Measurements from ENCODE around the gene ALG9.

Gene ALG9

DNA sequence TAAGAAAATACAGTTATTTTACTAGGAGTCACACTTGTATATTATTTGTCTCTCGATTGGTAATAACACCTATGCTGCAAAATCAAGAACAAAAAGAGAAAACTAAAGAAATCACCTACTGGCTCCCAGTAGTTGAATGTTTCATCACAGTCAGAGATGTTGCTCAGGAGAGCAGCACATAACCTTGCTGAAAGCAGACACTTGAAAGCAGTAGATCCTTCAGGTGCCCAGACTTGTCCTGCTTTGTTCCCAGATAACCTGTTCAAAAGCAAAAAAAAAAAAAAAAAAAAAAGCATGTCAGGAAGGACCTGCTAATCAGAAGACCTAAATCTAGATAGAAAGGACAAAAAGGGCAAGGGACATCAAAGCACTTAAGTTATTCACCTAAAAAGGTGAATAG is 1.3 kb downstream of the ALG9 start:
- Histone ChIP-seq H3K4me3 (IDR thresholded peaks at IDR 0.05; ENCODE audit: insufficient read depth, low read depth, low read length) (no peak overlapping the region), H3K9ac (0 out of 2 replicates have a peak overlapping the region, but pooled peaks have one; percentile 49), H3K27ac (peak overlapping the region; percentile 27; the same call in 1 of the 2 replicates), H4K20me1 (ENCODE audit: insufficient read depth) (no peaks in the 10 kb centered on the region), H3K4me1 (ENCODE audit: low read depth, poor library complexity, severe bottlenecking) (peaks cover 16% of the 10 kb centered on the region), H2AFZ (ENCODE audit: low read depth) (peak overlapping the region; percentile 93; the same call in 1 of the 2 replicates), H3K4me2 (peak overlapping the region; percentile 67), H3K79me2 (ENCODE audit: insufficient read depth, low read depth) (no peaks in the 10 kb centered on the region; the same call in 1 of the 2 replicates), H3K27me3 (ENCODE audit: insufficient read depth, low read depth) (no peaks in the 10 kb centered on the region), H3K36me3 (ENCODE audit: insufficient read depth) (no peaks in the 10 kb centered on the region)
- TF ChIP-seq, protein P1, sequence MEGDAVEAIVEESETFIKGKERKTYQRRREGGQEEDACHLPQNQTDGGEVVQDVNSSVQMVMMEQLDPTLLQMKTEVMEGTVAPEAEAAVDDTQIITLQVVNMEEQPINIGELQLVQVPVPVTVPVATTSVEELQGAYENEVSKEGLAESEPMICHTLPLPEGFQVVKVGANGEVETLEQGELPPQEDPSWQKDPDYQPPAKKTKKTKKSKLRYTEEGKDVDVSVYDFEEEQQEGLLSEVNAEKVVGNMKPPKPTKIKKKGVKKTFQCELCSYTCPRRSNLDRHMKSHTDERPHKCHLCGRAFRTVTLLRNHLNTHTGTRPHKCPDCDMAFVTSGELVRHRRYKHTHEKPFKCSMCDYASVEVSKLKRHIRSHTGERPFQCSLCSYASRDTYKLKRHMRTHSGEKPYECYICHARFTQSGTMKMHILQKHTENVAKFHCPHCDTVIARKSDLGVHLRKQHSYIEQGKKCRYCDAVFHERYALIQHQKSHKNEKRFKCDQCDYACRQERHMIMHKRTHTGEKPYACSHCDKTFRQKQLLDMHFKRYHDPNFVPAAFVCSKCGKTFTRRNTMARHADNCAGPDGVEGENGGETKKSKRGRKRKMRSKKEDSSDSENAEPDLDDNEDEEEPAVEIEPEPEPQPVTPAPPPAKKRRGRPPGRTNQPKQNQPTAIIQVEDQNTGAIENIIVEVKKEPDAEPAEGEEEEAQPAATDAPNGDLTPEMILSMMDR (conservative IDR thresholded peaks at IDR 0.05; ENCODE audit: low read depth, low read length): no peak

DNA sequence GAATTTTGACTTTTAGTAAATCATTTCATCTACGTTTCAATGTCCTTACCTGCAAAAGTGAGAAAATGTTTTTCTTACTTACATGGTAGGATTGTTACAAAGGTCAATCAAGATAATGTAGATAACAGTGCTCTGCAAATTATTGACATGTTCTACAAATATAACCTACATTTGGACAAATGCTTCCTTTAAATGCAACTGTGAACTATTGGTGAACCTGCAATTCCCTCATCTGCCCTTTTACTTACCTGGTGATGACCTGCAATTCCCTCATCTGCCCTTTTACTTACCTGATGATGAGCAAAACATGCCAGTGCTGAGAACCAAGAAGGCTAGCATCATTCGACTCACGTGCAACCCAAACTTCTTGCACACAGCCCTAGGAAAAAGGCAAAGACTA is 11.1 kb downstream of the ALG9 start:
- Histone ChIP-seq H3K4me3 (IDR thresholded peaks at IDR 0.05; ENCODE audit: insufficient read depth, low read depth, low read length) (no peak overlapping the region), H3K27me3 (ENCODE audit: insufficient read depth, low read depth) (no peaks in the 10 kb centered on the region), H3K79me2 (ENCODE audit: insufficient read depth, low read depth) (no peaks in the 10 kb centered on the region), H3K36me3 (ENCODE audit: insufficient read depth) (no peaks in the 10 kb centered on the region), H3K27ac (no peak overlapping the region), H3K9ac (no peak overlapping the region), H4K20me1 (ENCODE audit: insufficient read depth) (no peaks in the 10 kb centered on the region), H3K4me1 (ENCODE audit: low read depth, poor library complexity, severe bottlenecking) (no peaks in the 10 kb centered on the region), H3K4me2 (no peak overlapping the region), H2AFZ (ENCODE audit: low read depth) (no peak overlapping the region)
- TF ChIP-seq, protein P1 (conservative IDR thresholded peaks at IDR 0.05; ENCODE audit: low read depth, low read length): no peak

DNA sequence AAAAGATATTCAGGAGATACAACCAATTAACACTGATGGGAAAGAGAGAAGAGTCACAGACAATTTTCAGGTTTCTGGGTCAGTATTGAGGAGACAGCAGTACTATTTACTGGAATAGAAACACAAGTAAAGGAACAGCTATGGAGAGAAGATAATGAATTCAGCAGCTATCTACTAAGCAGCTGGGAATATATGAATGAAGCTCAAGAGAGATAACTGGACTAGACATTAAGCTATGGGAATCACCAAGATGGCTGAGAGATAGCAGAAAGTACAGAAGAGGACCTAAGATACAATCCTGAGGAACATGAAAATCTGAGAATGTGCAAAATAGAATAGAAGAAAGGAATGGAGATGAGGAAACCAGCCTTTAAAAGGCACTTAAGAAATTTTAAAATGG is 15.9 kb downstream of the ALG9 start:
- Histone ChIP-seq H3K27me3 (ENCODE audit: insufficient read depth, low read depth) (no peaks in the 10 kb centered on the region), H3K9ac (no peak overlapping the region), H3K27ac (no peak overlapping the region), H2AFZ (ENCODE audit: low read depth) (no peak overlapping the region), H3K4me1 (ENCODE audit: low read depth, poor library complexity, severe bottlenecking) (no peaks in the 10 kb centered on the region), H3K36me3 (ENCODE audit: insufficient read depth) (no peaks in the 10 kb centered on the region), H4K20me1 (ENCODE audit: insufficient read depth) (no peaks in the 10 kb centered on the region), H3K79me2 (ENCODE audit: insufficient read depth, low read depth) (no peaks in the 10 kb centered on the region), H3K4me3 (IDR thresholded peaks at IDR 0.05; ENCODE audit: insufficient read depth, low read depth, low read length) (no peak overlapping the region), H3K4me2 (no peak overlapping the region)
- TF ChIP-seq, protein P1 (conservative IDR thresholded peaks at IDR 0.05; ENCODE audit: low read depth, low read length): no peak

DNA sequence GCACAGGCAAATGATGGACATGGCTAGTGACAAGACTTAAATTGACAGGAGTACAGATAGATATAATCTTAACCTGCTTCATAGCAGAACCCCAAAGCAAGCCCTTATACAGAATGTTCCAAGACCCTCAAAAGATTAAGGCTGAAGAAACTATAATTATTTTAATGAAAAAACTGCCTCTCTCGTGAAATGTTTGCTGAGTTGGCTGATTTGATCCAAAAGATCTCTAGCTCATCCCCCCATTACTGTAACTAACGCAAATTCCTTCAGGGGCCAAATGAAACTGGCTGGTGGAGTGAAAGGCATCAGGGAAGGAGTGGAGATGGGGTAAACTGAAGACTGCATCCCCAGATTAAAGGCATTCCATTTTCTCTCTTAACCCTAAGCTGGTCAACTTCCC is 19.3 kb downstream of the ALG9 start:
- Histone ChIP-seq H3K4me3 (IDR thresholded peaks at IDR 0.05; ENCODE audit: insufficient read depth, low read depth, low read length) (no peak overlapping the region), H3K9ac (no peak overlapping the region), H3K4me1 (ENCODE audit: low read depth, poor library complexity, severe bottlenecking) (no peaks in the 10 kb centered on the region), H2AFZ (ENCODE audit: low read depth) (no peak overlapping the region), H3K27ac (no peak overlapping the region), H4K20me1 (ENCODE audit: insufficient read depth) (no peaks in the 10 kb centered on the region), H3K27me3 (ENCODE audit: insufficient read depth, low read depth) (no peaks in the 10 kb centered on the region), H3K4me2 (no peak overlapping the region), H3K36me3 (ENCODE audit: insufficient read depth) (no peaks in the 10 kb centered on the region), H3K79me2 (ENCODE audit: insufficient read depth, low read depth) (no peaks in the 10 kb centered on the region)
- TF ChIP-seq, protein P1 (conservative IDR thresholded peaks at IDR 0.05; ENCODE audit: low read depth, low read length): no peak
